ENCODE results near the gene COPS7B.
A peak's percentile ranks its signal among the peaks of the same experiment; 100 is the strongest.
"Not testable (repeated sequence)": the region's sequence is repeated elsewhere in the genome, so short reads cannot be mapped to it uniquely, and the experiment has no call there.

Gene COPS7B

GRCh38 chr2:231786177-231786916, at the start of gene COPS7B:
Gene COPS7B, plus strand, starts transcription at chr2:231786445. Its CDS starts 2,126 bp downstream, at chr2:231788571.
- peak within 1 kb of the TSS; percentile 28 to 90 (median 73) for H3K27ac ChIP-seq
- peak within 1 kb of the TSS; percentile 91 to 100 (median 98) for H3K4me3 ChIP-seq

GRCh38 chr2:231737761-231738160, 48.5 kb upstream of the COPS7B start:
- no peak overlapping the region for H3K4me3 ChIP-seq
- no peak overlapping the region for H3K27ac ChIP-seq

GRCh38 chr2:231743376-231744116, 42.7 kb upstream of the COPS7B start:
- Histone ChIP-seq H3K4me3 (no peak overlapping the region), H3K27ac (no peak overlapping the region)

GRCh38 chr2:231745303-231746038, 40.8 kb upstream of the COPS7B start:
- H3K4me3 ChIP-seq: no peak overlapping the region
- no peak overlapping the region for H3K27ac ChIP-seq

- not testable (repeated sequence) for H3K27ac ChIP-seq, H3K4me3 ChIP-seq
Measured at GRCh38 chr2:231748153-231748896, 37.9 kb upstream of the COPS7B start.

- H3K4me3 ChIP-seq, H3K27ac ChIP-seq: not testable (repeated sequence)
Measured at GRCh38 chr2:231749016-231749415, 37.2 kb upstream of the COPS7B start.

GRCh38 chr2:231751042-231751815, 35.0 kb upstream of the COPS7B start:
- H3K27ac ChIP-seq: no peak overlapping the region
- no peak overlapping the region for H3K4me3 ChIP-seq

- no peak overlapping the region for H3K4me3 ChIP-seq
Measured at GRCh38 chr2:231752061-231752460, 34.2 kb upstream of the COPS7B start.

GRCh38 chr2:231761735-231762134, 24.5 kb upstream of the COPS7B start:
- Histone ChIP-seq H3K27ac (no peak overlapping the region), H3K4me3 (no peak overlapping the region)

More at GRCh38 chr2:231752061-231752460, 34.2 kb upstream of the COPS7B start:
- no peak overlapping the region for H3K27ac ChIP-seq

GRCh38 chr2:231764124-231764523, 22.1 kb upstream of the COPS7B start:
- Histone ChIP-seq H3K27ac (no peak overlapping the region), H3K4me3 (no peak overlapping the region)

- Histone ChIP-seq H3K27ac (no peak overlapping the region), H3K4me3 (no peak overlapping the region)
Measured at GRCh38 chr2:231764760-231765159, 21.5 kb upstream of the COPS7B start.

GRCh38 chr2:231765496-231765929, 20.7 kb upstream of the COPS7B start:
- no peak overlapping the region for H3K4me3 ChIP-seq
- H3K27ac ChIP-seq: no peak overlapping the region

- Histone ChIP-seq H3K4me3 (no peak overlapping the region), H3K27ac (no peak overlapping the region)
Measured at GRCh38 chr2:231769170-231770136, 16.8 kb upstream of the COPS7B start.

- H3K4me3 ChIP-seq: peak overlapping the region; percentile 68 to 97 (median 94)
- peak overlapping the region in 20 of 21 experiments; percentile 67 to 91 (median 82) for H3K27ac ChIP-seq
Measured at GRCh38 chr2:231780123-231780908, 5.9 kb upstream of the COPS7B start.

GRCh38 chr2:231780909-231781797, 5.1 kb upstream of the COPS7B start, which contains the start of gene PDE6D:
Gene PDE6D, minus strand, starts transcription at chr2:231781282. Its CDS starts 168 bp downstream, at chr2:231781114.
- H3K4me3 ChIP-seq: peak within 1 kb of the TSS; percentile 68 to 97 (median 94)
- peak within 1 kb of the TSS; percentile 33 to 91 (median 82) for H3K27ac ChIP-seq
